H1 (cell line): Measurements from ENCODE around the gene TMTC2. TPM values are rescaled to one million over a fixed set of nuclear protein-coding genes. Genes with fewer than 3 reads are reported as not detected.

Experiments used
- BCL11A ChIP-seq, 2 experiments: IDR thresholded peaks; one replicate each; pipeline ENCODE4 v1.6.1; 2011; ENCODE audit warnings: low read depth in 2 of 2, low read length in 2 of 2, mild to moderate bottlenecking in 2 of 2
- polyA plus RNA-seq, 7 experiments: library from polyadenylated mRNA; depleted of rRNA in 3 of 7; stranded (reverse) in 5 of 7; unstranded in 2 of 7; fragments of >200 nt in 5 of 7; fragments of 200-250 nt in 2 of 7; gene quantifications; 1 replicate in 5 of 7; 2 replicates in 1 of 7; 4 replicates in 1 of 7; pipeline versions ENCODE4 v1.2.1 to v1.2.3, GENCODE V29; 2011 to 2013; ENCODE audit warnings: missing spikeins in 2 of 7, mixed read lengths in 2 of 7
- total RNA-seq: library from RNA; stranded (reverse); fragmentation: NEBNext Ultra II Directional; extraction: Animal tissue kit (Norgen Biotek cat#: 25700); gene quantifications from 2 replicates; pipeline ENCODE4 v1.2.1, GENCODE V29; 2021

The TMTC2 gene
- total and polyA plus RNA-seq, 2 of the 8 experiments (the other 6 are each of a cell fraction or from before 2014, with no cell fraction given) = 2.3 to 3.9 TPM

DNA sequence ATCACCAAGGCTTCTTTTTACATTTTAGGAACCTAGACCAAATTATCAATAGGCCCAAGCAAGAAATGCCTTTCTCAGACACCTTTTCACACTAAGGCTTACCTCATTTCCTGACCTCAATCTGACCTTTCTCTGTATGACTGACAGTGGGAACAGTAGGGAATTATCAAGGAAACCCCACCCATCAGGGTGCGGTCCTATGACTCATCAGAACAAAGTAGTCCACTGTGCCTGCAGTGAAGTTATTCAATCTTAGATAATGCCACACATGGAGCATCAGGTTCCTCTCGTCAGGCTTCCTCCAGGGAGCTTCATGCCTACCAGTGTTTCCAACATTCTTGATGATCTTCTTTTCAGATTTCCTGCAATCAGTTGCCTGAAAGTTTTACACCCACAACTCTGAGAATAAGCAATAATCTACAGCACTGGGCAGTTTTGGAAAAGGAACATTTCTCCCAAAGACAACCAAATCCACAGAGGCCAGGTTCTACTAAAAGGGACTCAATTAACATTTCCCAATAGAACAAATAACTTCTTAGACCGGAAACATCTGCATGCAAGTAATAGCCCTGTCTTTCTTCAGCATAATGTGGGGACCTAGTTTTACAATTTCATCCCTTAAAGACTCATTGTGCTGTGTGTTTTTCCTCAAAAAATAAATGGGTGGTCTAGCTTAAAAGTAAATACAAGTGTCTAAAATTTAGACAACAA, 35.9 kb upstream of the TMTC2 start (continued):
- TF ChIP-seq BCL11A (IDR thresholded peaks at IDR 0.05; ENCODE audit: low read depth in 2 of 2, low read length in 2 of 2) = no peak
